ENCODE results near the gene IFNGR1.

DNA sequence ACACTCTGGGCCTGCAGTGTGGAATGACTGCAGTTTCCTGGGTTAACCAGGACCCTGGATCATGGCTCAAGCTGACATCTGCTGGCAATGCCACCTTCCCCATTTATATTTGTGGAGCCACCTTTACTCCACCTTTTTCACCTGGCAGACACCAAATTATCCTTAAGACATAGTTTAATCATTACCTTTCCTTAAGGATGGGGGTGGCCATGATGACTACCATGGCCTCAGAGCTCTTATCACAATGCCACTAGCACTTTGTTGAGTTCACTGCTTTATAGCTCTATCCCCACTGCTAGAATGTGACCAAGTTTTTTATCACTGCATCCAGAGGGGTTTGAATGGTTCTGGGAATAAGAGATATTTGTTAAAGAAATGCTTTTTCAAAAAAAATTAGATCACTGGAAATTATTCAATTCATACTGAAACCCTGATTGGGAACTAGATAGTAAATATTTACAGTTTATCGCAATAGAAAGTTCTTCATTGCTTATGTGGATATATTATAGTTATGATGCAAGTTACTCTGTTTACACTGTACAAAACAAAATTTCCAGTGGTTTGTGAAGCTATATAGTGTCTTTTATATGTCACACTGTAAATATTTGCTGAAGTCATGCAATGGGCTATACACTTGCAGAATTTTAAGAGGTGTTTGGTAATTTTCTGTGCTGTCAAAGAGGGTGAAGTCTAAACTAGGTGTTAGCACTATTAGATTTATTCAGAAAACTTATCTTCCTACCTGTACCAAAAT, 37.3 kb upstream of the IFNGR1 start:
- TF ChIP-seq CTCF (IDR thresholded peaks at IDR 0.05), result no peak
- no peak for TF ChIP-seq POLR2A (IDR thresholded peaks at IDR 0.05)
